GM23338 (cell line): ENCODE data around the gene EHBP1L1. TPM values are rescaled to one million over a fixed set of nuclear protein-coding genes. Genes with fewer than 3 reads are reported as not detected.
"Not testable (repeated sequence)": the region's sequence is repeated elsewhere in the genome, so short reads cannot be mapped to it uniquely, and the experiment has no call there.

Source experiments
- ATAC-seq: fragments of 200-7000 bp; cut with Tn5 transposase; 3 replicates; pipeline ENCODE4 v1.9.1; 2020
- DNase-seq: peaks from one replicate; pipeline ENCODE4 v3.0.0-alpha.2; 2015; ENCODE audit warnings: low spot score
- H2AFZ ChIP-seq: fragments of 200-600 bp; sonication (generic); 2 replicates; pipeline ENCODE4 v1.8.0; 2016; ENCODE audit warnings: antibody characterized with exemption, mild to moderate bottlenecking, moderate library complexity
- H3F3A ChIP-seq: fragments of 200-600 bp; sonication (generic); replicated peaks from 2 replicates; pipeline ENCODE4 v1.8.0; 2017; ENCODE audit warnings: antibody characterized with exemption, mixed run types, low read depth
- H3K27ac ChIP-seq: fragments of 200-600 bp; sonication (generic); 2 replicates; pipeline ENCODE4 v1.6.1; 2016; ENCODE audit warnings: low read depth
- H3K27me3 ChIP-seq: fragments of 200-600 bp; sonication (generic); 2 replicates; pipeline ENCODE4 v1.8.0; 2016; ENCODE audit warnings: mild to moderate bottlenecking, mixed run types, moderate library complexity; ENCODE audit not compliant: insufficient read depth
- H3K36me3 ChIP-seq: fragments of 200-600 bp; sonication (generic); 2 replicates; pipeline ENCODE4 v1.8.0; 2016; ENCODE audit warnings: mild to moderate bottlenecking; ENCODE audit not compliant: insufficient read depth
- H3K4me1 ChIP-seq: fragments of 200-600 bp; sonication (generic); 2 replicates; pipeline ENCODE4 v1.8.0; 2016; ENCODE audit warnings: mild to moderate bottlenecking, moderate library complexity; ENCODE audit not compliant: insufficient read depth
- H3K4me2 ChIP-seq: fragments of 200-600 bp; sonication (generic); 2 replicates; pipeline ENCODE4 v1.7.1; 2017; ENCODE audit warnings: mixed run types
- H3K4me3 ChIP-seq: fragments of 200-600 bp; sonication (generic); 2 replicates; pipeline ENCODE4 v1.6.1; 2016; ENCODE audit warnings: mixed run types
- H3K79me2 ChIP-seq: fragments of 200-600 bp; sonication (generic); replicated peaks from 2 replicates; pipeline ENCODE4 v1.8.0; 2017; ENCODE audit warnings: mild to moderate bottlenecking; ENCODE audit not compliant: insufficient read depth
- H3K9me2 ChIP-seq: fragments of 200-600 bp; sonication (generic); 2 replicates; pipeline ENCODE4 v1.8.0; 2017; ENCODE audit not compliant: insufficient read depth
- H4K20me1 ChIP-seq: fragments of 200-600 bp; sonication (generic); replicated peaks from 2 replicates; pipeline ENCODE4 v1.8.0; 2017; ENCODE audit warnings: mild to moderate bottlenecking; ENCODE audit not compliant: insufficient read depth
- H3K27ac Mint-ChIP-seq: 2 replicates; pipeline ENCODE4 v1.8.0; 2020; ENCODE audit warnings: inconsistent platforms, mild to moderate bottlenecking, moderate library complexity, mixed read lengths
- H3K27me3 Mint-ChIP-seq: 3 replicates; pipeline ENCODE4 v1.8.0; 2022; ENCODE audit warnings: low read depth, mild to moderate bottlenecking, moderate library complexity, mixed read lengths, inconsistent platforms; ENCODE audit not compliant: insufficient read depth, poor library complexity
- H3K36me3 Mint-ChIP-seq: 3 replicates; pipeline ENCODE4 v1.8.0; 2021; ENCODE audit warnings: low read depth, mild to moderate bottlenecking, inconsistent platforms, moderate library complexity, mixed read lengths
- H3K4me1 Mint-ChIP-seq: 3 replicates; pipeline ENCODE4 v1.8.0; 2020; ENCODE audit warnings: mild to moderate bottlenecking, inconsistent platforms, mixed read lengths
- H3K4me3 Mint-ChIP-seq: 3 replicates; pipeline ENCODE4 v1.8.0; 2021; ENCODE audit warnings: moderate library complexity, mild to moderate bottlenecking, inconsistent platforms, mixed read lengths
- H3K9me3 Mint-ChIP-seq: 3 replicates; pipeline ENCODE4 v1.8.0; 2020; ENCODE audit warnings: moderate library complexity, mild to moderate bottlenecking, inconsistent platforms, mixed read lengths
- CTCF ChIP-seq, 2 experiments: fragments of 200-600 bp in 1 of 2; sonication (generic) in 1 of 2; conservative IDR thresholded peaks; 2 replicates each; pipeline versions ENCODE4 v1.5.1 to v1.6.1; 2016 to 2017; ENCODE audit warnings: antibody characterized with exemption in 2 of 2, low read depth in 2 of 2, mild to moderate bottlenecking in 2 of 2, moderate library complexity in 1 of 2
- POLR2AphosphoS5 ChIP-seq: IDR thresholded peaks from 2 replicates; pipeline ENCODE4 v1.6.1; 2016; ENCODE audit warnings: antibody characterized with exemption, low read depth
- ZNF462 ChIP-seq: fragments of 250-450 bp; sonication (Bioruptor Pico); IDR thresholded peaks from 2 replicates; pipeline ENCODE4 v1.5.0; 2020; ENCODE audit warnings: mild to moderate bottlenecking, moderate library complexity
- polyA plus RNA-seq: library from polyadenylated mRNA; unstranded; fragments of >200 nt; fragmentation: Nextera tagmentation; extraction: Ambion mirVana; gene quantifications from 2 replicates; pipeline ENCODE4 v1.2.1, GENCODE V29; 2016
- total RNA-seq: library from RNA; depleted of rRNA; stranded (reverse); fragments of >200 nt; shearing (Covaris generic); gene quantifications from 2 replicates; pipeline ENCODE4 v1.2.3, GENCODE V29; 2014

The EHBP1L1 gene
- total and polyA plus RNA-seq, 2 experiments from 2014 or later: 2.9 to 10.9 TPM

GRCh38 chr11:65637794-65638419 lies 62.1 kb downstream of the EHBP1L1 start, which contains the start of gene SIPA1:
Gene SIPA1 (plus strand): TSS chr11:65638101. CDS start chr11:65640922, 2,821 bp downstream.
- peaks cover 27% of the 10 kb centered on the region for H3K4me1 Mint-ChIP-seq
- TF ChIP-seq POLR2AphosphoS5 (peak; percentile 69), CTCF (conservative IDR thresholded peaks at IDR 0.05; ENCODE audit: low read depth in 2 of 2) (peak; percentile 49 to 67), ZNF462 (no peak)

GRCh38 chr11:65639228-65639597 lies 63.4 kb downstream of the EHBP1L1 start:
- H4K20me1 ChIP-seq, H3K27ac Mint-ChIP-seq, H3K9me2 ChIP-seq, H3K79me2 ChIP-seq, H3K4me3 ChIP-seq, H2AFZ ChIP-seq, H3K27ac ChIP-seq, H3K9me3 Mint-ChIP-seq, DNase-seq, ATAC-seq, H3K27me3 ChIP-seq: not testable (repeated sequence)
- H3K4me2 ChIP-seq: peak overlapping the region; percentile 98
- Mint-ChIP-seq H3K4me3 (peak overlapping the region; percentile 81; the same call in 2 of the 3 replicates), H3K36me3 (peaks cover 15% of the 10 kb centered on the region), H3K27me3 (peaks cover 29% of the 10 kb centered on the region), H3K4me1 (peaks cover 40% of the 10 kb centered on the region)
- peaks cover 41% of the 10 kb centered on the region for H3K4me1 ChIP-seq
- peaks cover 31% of the 10 kb centered on the region for H3F3A ChIP-seq
- peaks cover 12% of the 10 kb centered on the region; the same call in 1 of the 2 replicates for H3K36me3 ChIP-seq

More at GRCh38 chr11:65637794-65638419, 62.1 kb downstream of the EHBP1L1 start, which contains the start of gene SIPA1:
- Histone ChIP-seq H3K4me2 (peak within 1 kb of the TSS; percentile 98), H3K79me2 (no peaks in the 10 kb centered on the region; the same call in 1 of the 2 replicates), H3K27me3 (no peaks in the 10 kb centered on the region), H3K9me2 (no peaks in the 10 kb centered on the region), H3K4me3 (peak within 1 kb of the TSS; percentile 83), H2AFZ (0 out of 2 replicates have a peak within 1 kb of the TSS, but pooled peaks have one; percentile 78), H3K36me3 (peaks cover 12% of the 10 kb centered on the region; the same call in 1 of the 2 replicates), H3K27ac (peak within 1 kb of the TSS; percentile 81), H4K20me1 (no peaks in the 10 kb centered on the region), H3F3A (peaks cover 25% of the 10 kb centered on the region), H3K4me1 (peaks cover 29% of the 10 kb centered on the region)
- H3K36me3 Mint-ChIP-seq: peaks cover 18% of the 10 kb centered on the region
- H3K9me3 Mint-ChIP-seq: no peaks in the 10 kb centered on the region
- DNase-seq (peak; percentile 96), ATAC-seq (peak; percentile 70)
- peak within 1 kb of the TSS; percentile 81 for H3K4me3 Mint-ChIP-seq
- peak within 1 kb of the TSS; percentile 80 for H3K27ac Mint-ChIP-seq
- peaks cover 22% of the 10 kb centered on the region for H3K27me3 Mint-ChIP-seq
